Trophoblast cell (in vitro differentiated cells and primary cell): ENCODE measurements around the gene ORAI2.
"Not testable (repeated sequence)": the region's sequence is repeated elsewhere in the genome, so short reads cannot be mapped to it uniquely, and the experiment has no call there.

Source experiments
- DNase-seq, 2 donors: peaks; one replicate each; pipeline ENCODE4 v3.0.0-alpha.2; 2016
- H2AFZ ChIP-seq: 2 replicates; pipeline ENCODE4 v1.6.1; 2013; ENCODE audit warnings: low read length, moderate library complexity, mild to moderate bottlenecking; ENCODE audit not compliant: insufficient read depth, poor library complexity
- H2AK5ac ChIP-seq: 2 replicates; pipeline ENCODE4 v1.6.1; 2013; ENCODE audit warnings: mild to moderate bottlenecking, low read length
- H2BK120ac ChIP-seq: 2 replicates; pipeline ENCODE4 v1.6.1; 2013; ENCODE audit warnings: low read length, mild to moderate bottlenecking, moderate library complexity; ENCODE audit not compliant: insufficient read depth, poor library complexity
- H2BK12ac ChIP-seq: 2 replicates; pipeline ENCODE4 v1.6.1; 2013; ENCODE audit warnings: mild to moderate bottlenecking, low read length, moderate library complexity
- H2BK5ac ChIP-seq: 2 replicates; pipeline ENCODE4 v1.6.1; 2013; ENCODE audit warnings: low read length, low read depth, moderate library complexity, mild to moderate bottlenecking; ENCODE audit not compliant: poor library complexity
- H3K14ac ChIP-seq: 2 replicates; pipeline ENCODE4 v1.6.1; 2013; ENCODE audit warnings: mild to moderate bottlenecking, low read length
- H3K18ac ChIP-seq: 2 replicates; pipeline ENCODE4 v1.6.1; 2013; ENCODE audit warnings: mild to moderate bottlenecking, low read length
- H3K23ac ChIP-seq: 2 replicates; pipeline ENCODE4 v1.6.1; 2013; ENCODE audit warnings: low read length
- H3K27ac ChIP-seq: 2 replicates; pipeline ENCODE4 v1.5.1; 2013; ENCODE audit warnings: low read depth, mild to moderate bottlenecking, inconsistent platforms, low read length, moderate library complexity
- H3K27me3 ChIP-seq: 2 replicates; pipeline ENCODE4 v1.6.1; 2013; ENCODE audit warnings: inconsistent platforms, mild to moderate bottlenecking, low read length, moderate library complexity; ENCODE audit not compliant: insufficient read depth
- H3K36me3 ChIP-seq, 2 experiments: 1 replicate in 1 of 2; 2 replicates in 1 of 2; pipeline ENCODE4 v1.6.1; 2013; ENCODE audit warnings: low read length in 2 of 2, mild to moderate bottlenecking in 2 of 2, moderate library complexity in 1 of 2; ENCODE audit not compliant: insufficient read depth in 2 of 2, control insufficient read depth in 1 of 2
- H3K4ac ChIP-seq: 2 replicates; pipeline ENCODE4 v1.6.1; 2013; ENCODE audit warnings: low read depth, mild to moderate bottlenecking, low read length, moderate library complexity
- H3K4me1 ChIP-seq, 2 experiments: 1 replicate in 1 of 2; 2 replicates in 1 of 2; pipeline ENCODE4 v1.6.1; 2013; ENCODE audit warnings: low read length in 2 of 2, mild to moderate bottlenecking in 2 of 2, moderate library complexity in 1 of 2; ENCODE audit not compliant: insufficient read depth in 2 of 2, control insufficient read depth in 1 of 2
- H3K4me2 ChIP-seq: 2 replicates; pipeline ENCODE4 v1.6.1; 2013; ENCODE audit warnings: inconsistent platforms, mild to moderate bottlenecking, low read length, moderate library complexity
- H3K4me3 ChIP-seq: 2 replicates; pipeline ENCODE4 v1.5.1; 2013; ENCODE audit warnings: mild to moderate bottlenecking, low read depth, low read length, inconsistent platforms
- H3K79me1 ChIP-seq: one replicate; pipeline ENCODE4 v1.6.1; 2013; ENCODE audit warnings: low read length
- H3K79me2 ChIP-seq: 2 replicates; pipeline ENCODE4 v1.6.1; 2013; ENCODE audit warnings: low read length, mild to moderate bottlenecking; ENCODE audit not compliant: control insufficient read depth, insufficient read depth, poor library complexity
- H3K9ac ChIP-seq: 2 replicates; pipeline ENCODE4 v1.6.1; 2013; ENCODE audit warnings: mild to moderate bottlenecking, low read length
- H3K9me3 ChIP-seq: 2 replicates; pipeline ENCODE4 v1.6.1; 2013; ENCODE audit warnings: low read depth, mild to moderate bottlenecking, control low read depth, inconsistent platforms, low read length; ENCODE audit not compliant: insufficient read depth
- H4K12ac ChIP-seq: 2 replicates; pipeline ENCODE4 v1.6.1; 2013; ENCODE audit warnings: low read depth, mild to moderate bottlenecking, low read length, moderate library complexity
- H4K8ac ChIP-seq: 2 replicates; pipeline ENCODE4 v1.6.1; 2013; ENCODE audit warnings: low read depth, mild to moderate bottlenecking, low read length, moderate library complexity
- H4K91ac ChIP-seq: one replicate; pipeline ENCODE4 v1.6.1; 2013; ENCODE audit warnings: low read depth, mild to moderate bottlenecking, low read length, moderate library complexity
- WGBS: extraction: QIAGEN DNeasy Blood & Tissue Kit; methylation state at CpG from one replicate; pipeline ENCODE4 v1.1.7; 2013; ENCODE audit warnings: missing lambda C conversion rate; ENCODE audit not compliant: insufficient read length, insufficient coverage; ENCODE audit errors: extremely low coverage; 5-methylcytosine and 5-hydroxymethylcytosine counted together

The ORAI2 gene

GRCh38 chr7:102474116-102474515 lies 40.7 kb downstream of the ORAI2 start:
- H3K4ac ChIP-seq, H3K9ac ChIP-seq, H2BK5ac ChIP-seq, H4K91ac ChIP-seq, H2AFZ ChIP-seq, H2BK120ac ChIP-seq, H3K4me2 ChIP-seq, H3K79me2 ChIP-seq, H3K23ac ChIP-seq, H3K18ac ChIP-seq, H3K79me1 ChIP-seq, H4K8ac ChIP-seq, H3K4me3 ChIP-seq, H3K27me3 ChIP-seq, H2AK5ac ChIP-seq, H3K9me3 ChIP-seq, DNase-seq, H3K27ac ChIP-seq, H4K12ac ChIP-seq, H2BK12ac ChIP-seq, H3K14ac ChIP-seq, H3K4me1 ChIP-seq: not testable (repeated sequence)
- peaks cover 33 to 44% of the 10 kb centered on the region in 2 experiments for H3K36me3 ChIP-seq
- WGBS, result no CpG with 5 or more reads among the region's 14 CpGs

DNA sequence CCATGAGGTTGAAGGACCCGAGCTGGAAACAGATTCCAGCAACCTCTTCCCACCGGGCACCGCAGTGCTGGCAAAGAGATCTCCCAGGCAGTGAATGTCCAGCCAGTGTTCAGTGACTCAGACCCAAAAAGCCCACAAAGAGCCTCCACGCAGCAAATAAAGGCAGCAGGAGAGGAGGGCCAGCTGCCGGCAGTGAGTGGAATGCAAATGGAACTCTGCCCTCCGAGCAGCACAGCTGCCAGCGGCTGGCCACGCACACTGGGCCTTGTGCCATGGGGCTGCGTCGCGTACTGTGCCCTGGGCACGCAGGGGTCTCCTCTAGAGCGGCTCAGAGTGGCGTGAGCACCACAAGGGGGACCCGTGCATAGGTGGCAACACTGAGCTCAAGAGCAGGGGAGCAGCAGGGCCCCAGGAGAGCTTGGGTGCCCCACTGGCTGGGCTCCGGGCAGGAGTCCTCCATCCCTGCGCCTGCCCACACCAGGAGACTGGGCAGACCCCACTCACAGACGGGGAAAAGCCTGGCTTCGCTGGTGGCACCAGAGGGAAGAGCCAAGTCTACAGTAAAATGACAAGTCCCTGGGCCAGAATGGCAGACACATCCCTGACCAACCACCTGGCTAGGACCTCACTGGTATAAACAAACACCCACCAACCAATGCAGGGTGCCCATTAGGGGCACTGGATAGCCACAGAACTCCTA lies 41.5 kb downstream of the ORAI2 start:
- H3K36me3 ChIP-seq, result peaks cover 25 to 37% of the 10 kb centered on the region in 2 experiments
- not testable (repeated sequence) for H3K79me2 ChIP-seq, H2BK120ac ChIP-seq, H3K4me3 ChIP-seq, H3K18ac ChIP-seq, H3K4ac ChIP-seq, DNase-seq, H3K27ac ChIP-seq, H4K8ac ChIP-seq, H3K14ac ChIP-seq, H3K9ac ChIP-seq, H2BK5ac ChIP-seq, H3K23ac ChIP-seq, H3K79me1 ChIP-seq, H2BK12ac ChIP-seq, H3K27me3 ChIP-seq, H3K4me1 ChIP-seq, H2AK5ac ChIP-seq, H3K4me2 ChIP-seq, H4K91ac ChIP-seq, H4K12ac ChIP-seq, H3K9me3 ChIP-seq, H2AFZ ChIP-seq
- no CpG with 5 or more reads among the region's 19 CpGs for WGBS

DNA sequence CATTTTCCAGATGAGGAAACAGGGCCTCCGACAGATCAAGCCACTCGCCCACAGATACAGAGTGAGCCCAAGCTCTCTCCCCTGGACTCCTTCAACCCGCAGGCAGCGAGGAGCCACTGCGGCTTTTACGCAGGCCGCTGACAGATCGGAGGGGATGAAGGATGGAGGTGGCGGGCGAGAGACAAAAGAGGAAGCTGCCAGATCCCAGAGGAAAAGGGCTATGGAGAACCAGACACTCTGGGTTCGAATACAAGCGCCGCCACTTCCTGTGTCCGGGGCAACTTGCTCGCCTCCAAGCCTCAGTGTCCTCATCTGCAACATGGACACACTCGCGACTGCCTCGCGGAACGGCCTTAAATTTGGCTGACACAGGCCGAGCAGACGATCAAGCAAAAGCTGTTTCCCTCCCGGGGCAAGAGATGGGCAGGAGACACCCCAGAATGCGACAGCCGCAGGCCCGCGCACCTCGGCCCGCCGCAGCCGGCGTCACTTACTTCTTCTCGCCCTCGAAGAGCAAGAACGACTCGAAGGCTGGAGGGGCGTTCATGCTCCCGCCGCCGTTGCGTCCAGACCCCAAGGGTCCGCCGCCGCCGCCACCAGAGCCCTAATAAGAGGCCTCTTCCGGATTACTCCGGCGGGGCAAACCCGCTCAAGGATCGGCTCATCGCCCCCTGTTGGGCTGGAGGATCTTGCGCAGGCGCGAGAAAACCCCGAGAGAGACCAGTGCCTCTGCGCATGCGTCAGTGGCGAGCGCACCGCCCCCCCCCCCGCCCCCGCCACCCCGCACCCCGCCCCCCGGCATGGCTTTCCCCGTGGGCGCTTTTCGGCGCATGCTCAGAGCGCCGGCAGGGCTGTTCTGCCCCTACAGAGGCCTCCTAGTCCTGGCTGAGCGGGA lies 45.2 kb downstream of the ORAI2 start, which contains the start of gene POLR2J:
Gene POLR2J, minus strand, starts transcription at position 609 of the 895 bp plus-strand sequence. Its CDS starts 62 bp downstream, at position 547.
- H3K79me2 ChIP-seq, H2BK120ac ChIP-seq, H2AK5ac ChIP-seq, H3K4me2 ChIP-seq, H3K14ac ChIP-seq, H4K12ac ChIP-seq, H3K4ac ChIP-seq, H4K91ac ChIP-seq, H3K27ac ChIP-seq, H2BK5ac ChIP-seq, H3K4me1 ChIP-seq, H3K23ac ChIP-seq, H3K9me3 ChIP-seq, H3K36me3 ChIP-seq, H3K27me3 ChIP-seq, H2BK12ac ChIP-seq, H3K79me1 ChIP-seq, H3K18ac ChIP-seq, H3K9ac ChIP-seq, H2AFZ ChIP-seq: not testable (repeated sequence)
- Histone ChIP-seq H3K4me3 (peak within 1 kb of the TSS; percentile 67), H4K8ac (peak within 1 kb of the TSS; percentile 77)
- no CpG with 5 or more reads among the region's 72 CpGs for WGBS
- DNase-seq, result peak; percentile 56 to 84

DNA sequence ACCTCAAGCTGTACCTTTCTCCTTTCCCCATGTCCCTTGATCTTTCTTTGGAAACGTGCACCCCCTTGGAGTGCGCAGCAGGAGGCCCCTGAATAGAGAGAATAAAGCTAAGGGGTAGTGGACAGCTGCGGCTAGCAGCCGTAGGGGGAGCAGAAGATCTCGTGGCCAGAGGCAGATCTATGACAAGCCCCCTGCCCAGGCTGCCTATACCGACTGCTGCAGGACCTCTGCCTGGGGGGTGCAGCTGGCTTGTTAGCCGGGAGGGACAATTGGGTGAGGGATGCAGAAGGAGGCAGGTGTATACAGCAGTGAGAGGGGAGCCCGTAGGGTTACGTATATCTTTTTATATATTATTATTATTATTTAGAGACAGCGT lies 45.8 kb downstream of the ORAI2 start:
- not testable (repeated sequence) for H4K8ac ChIP-seq

More for the DNA sequence above, 45.8 kb downstream of the ORAI2 start:
- not testable (repeated sequence) for H2BK12ac ChIP-seq, H3K4me2 ChIP-seq, DNase-seq, H3K18ac ChIP-seq, H3K14ac ChIP-seq, H3K36me3 ChIP-seq, H3K79me1 ChIP-seq, H4K12ac ChIP-seq, H3K4me3 ChIP-seq, H2AFZ ChIP-seq, H3K4me1 ChIP-seq, H2AK5ac ChIP-seq, H3K23ac ChIP-seq, H3K27me3 ChIP-seq, H3K9me3 ChIP-seq, H3K4ac ChIP-seq, H3K79me2 ChIP-seq, H4K91ac ChIP-seq, H2BK5ac ChIP-seq, H3K9ac ChIP-seq, H3K27ac ChIP-seq, H2BK120ac ChIP-seq
- WGBS, result no CpG with 5 or more reads among the region's 10 CpGs
